OCI-LY1 (cell line): ENCODE results near the gene NME5.
A peak's percentile ranks its signal among the peaks of the same experiment; 100 is the strongest.

Source experiments
- H2AFZ ChIP-seq: fragments of 200-600 bp; sonication (generic), shearing (Covaris generic); 2 replicates; pipeline ENCODE4 v1.6.0; 2014; ENCODE audit warnings: antibody characterized with exemption, mild to moderate bottlenecking, low read length
- H3F3A ChIP-seq: fragments of 200-600 bp; sonication (generic), shearing (Covaris generic); 2 replicates; pipeline ENCODE4 v1.6.0; 2014; ENCODE audit warnings: mild to moderate bottlenecking, antibody characterized with exemption, low read length, moderate library complexity; ENCODE audit not compliant: insufficient read depth
- H3K27ac ChIP-seq: fragments of 200-600 bp; sonication (generic); 2 replicates; pipeline ENCODE4 v1.5.1; 2014; ENCODE audit warnings: low read length, mixed run types, mild to moderate bottlenecking, low read depth; ENCODE audit not compliant: poor library complexity, severe bottlenecking
- H3K27me3 ChIP-seq: fragments of 200-600 bp; sonication (generic); 2 replicates; pipeline ENCODE4 v1.6.0; 2014; ENCODE audit warnings: antibody characterized with exemption, mild to moderate bottlenecking, low read length, moderate library complexity; ENCODE audit not compliant: insufficient read depth
- H3K36me3 ChIP-seq: fragments of 200-600 bp; sonication (generic); 2 replicates; pipeline ENCODE4 v1.6.1; 2014; ENCODE audit warnings: mild to moderate bottlenecking, antibody characterized with exemption, low read length, moderate library complexity, mixed read lengths; ENCODE audit not compliant: insufficient read depth
- H3K4me1 ChIP-seq: fragments of 200-600 bp; sonication (generic); 2 replicates; pipeline ENCODE4 v1.5.1; 2014; ENCODE audit warnings: mild to moderate bottlenecking, low read length, moderate library complexity; ENCODE audit not compliant: insufficient read depth, severe bottlenecking
- H3K4me2 ChIP-seq: fragments of 200-600 bp; sonication (generic), shearing (Covaris generic); 2 replicates; pipeline ENCODE4 v1.6.1; 2014; ENCODE audit warnings: low read length
- H3K4me3 ChIP-seq: fragments of 200-600 bp; sonication (generic); 2 replicates; pipeline ENCODE4 v1.5.1; 2014; ENCODE audit warnings: low read length, low read depth, mild to moderate bottlenecking, mixed read lengths; ENCODE audit not compliant: poor library complexity, severe bottlenecking
- H3K79me2 ChIP-seq: fragments of 200-600 bp; shearing (Covaris generic); 2 replicates; pipeline ENCODE4 v1.6.1; 2016; ENCODE audit warnings: mixed run types, low read length, mixed read lengths; ENCODE audit not compliant: insufficient read depth
- H3K9ac ChIP-seq: fragments of 200-600 bp; sonication (generic), shearing (Covaris generic); 2 replicates; pipeline ENCODE4 v1.6.1; 2014; ENCODE audit warnings: mild to moderate bottlenecking, low read length, mixed read lengths
- H3K9me2 ChIP-seq: fragments of 200-600 bp; sonication (generic), shearing (Covaris generic); 2 replicates; pipeline ENCODE4 v1.6.1; 2014; ENCODE audit warnings: low read depth, mild to moderate bottlenecking, low read length, mixed read lengths
- H3K9me3 ChIP-seq: fragments of 200-600 bp; shearing (Covaris generic); 2 replicates; pipeline ENCODE4 v1.6.1; 2014; ENCODE audit warnings: low read length, mixed read lengths
- H4K20me1 ChIP-seq: fragments of 200-600 bp; sonication (generic), shearing (Covaris generic); 2 replicates; pipeline ENCODE4 v1.6.0; 2016; ENCODE audit warnings: mild to moderate bottlenecking, low read length; ENCODE audit not compliant: insufficient read depth
- EZH2 ChIP-seq: fragments of 200-600 bp; sonication (generic), shearing (Covaris generic); IDR thresholded peaks from 2 replicates; pipeline ENCODE4 v1.8.0; 2017; ENCODE audit warnings: borderline replicate concordance, mixed run types, mild to moderate bottlenecking, antibody characterized with exemption, low read length, moderate library complexity, mixed read lengths
- TF ChIP-seq, protein P1 (sequence below): fragments of 200-600 bp; sonication (generic), shearing (Covaris generic); IDR thresholded peaks from 2 replicates; pipeline ENCODE4 v1.5.1; 2017; ENCODE audit warnings: mild to moderate bottlenecking, antibody characterized with exemption, low read length, moderate library complexity, mixed read lengths

NME5 gene

GRCh38 chr5:138091685-138092084, 47.5 kb downstream of the NME5 start:
- H3K4me3 ChIP-seq: no peak overlapping the region

GRCh38 chr5:138083702-138084101, 55.5 kb downstream of the NME5 start, which contains the start of gene WNT8A:
WNT8A (plus strand) TSS chr5:138084033; CDS start chr5:138084128, 95 bp downstream.
- no peak within 1 kb of the TSS for H3K4me3 ChIP-seq
- H3K9me3 ChIP-seq: no peaks in the 10 kb centered on the region
- no peak within 1 kb of the TSS for H3K4me2 ChIP-seq
- H3K9ac ChIP-seq: no peak within 1 kb of the TSS
- TF ChIP-seq EZH2: no peak
- no peak within 1 kb of the TSS for H3K27ac ChIP-seq
- H2AFZ ChIP-seq: no peak within 1 kb of the TSS
- no peaks in the 10 kb centered on the region for H3K27me3 ChIP-seq
- no peaks in the 10 kb centered on the region for H3K79me2 ChIP-seq
- no peaks in the 10 kb centered on the region for H3K9me2 ChIP-seq
- H3F3A ChIP-seq: no peaks in the 10 kb centered on the region
- no peaks in the 10 kb centered on the region for H3K36me3 ChIP-seq
- H3K4me1 ChIP-seq: peaks cover 17% of the 10 kb centered on the region
- no peaks in the 10 kb centered on the region for H4K20me1 ChIP-seq

More at GRCh38 chr5:138091685-138092084, 47.5 kb downstream of the NME5 start:
- no peak overlapping the region for H3K27ac ChIP-seq
- no peaks in the 10 kb centered on the region for H3K9me3 ChIP-seq
- H3K9ac ChIP-seq: no peak overlapping the region
- H3K4me2 ChIP-seq: no peak overlapping the region
- no peaks in the 10 kb centered on the region for H3K79me2 ChIP-seq
- no peaks in the 10 kb centered on the region for H3F3A ChIP-seq
- H2AFZ ChIP-seq: no peak overlapping the region
- 0 out of 2 replicates have a peak, but pooled peaks cover 6% of the 10 kb centered on the region for H3K27me3 ChIP-seq
- H3K9me2 ChIP-seq: no peaks in the 10 kb centered on the region
- no peaks in the 10 kb centered on the region for H3K4me1 ChIP-seq
- H4K20me1 ChIP-seq: no peaks in the 10 kb centered on the region
- H3K36me3 ChIP-seq: no peaks in the 10 kb centered on the region
- TF ChIP-seq, protein P1, sequence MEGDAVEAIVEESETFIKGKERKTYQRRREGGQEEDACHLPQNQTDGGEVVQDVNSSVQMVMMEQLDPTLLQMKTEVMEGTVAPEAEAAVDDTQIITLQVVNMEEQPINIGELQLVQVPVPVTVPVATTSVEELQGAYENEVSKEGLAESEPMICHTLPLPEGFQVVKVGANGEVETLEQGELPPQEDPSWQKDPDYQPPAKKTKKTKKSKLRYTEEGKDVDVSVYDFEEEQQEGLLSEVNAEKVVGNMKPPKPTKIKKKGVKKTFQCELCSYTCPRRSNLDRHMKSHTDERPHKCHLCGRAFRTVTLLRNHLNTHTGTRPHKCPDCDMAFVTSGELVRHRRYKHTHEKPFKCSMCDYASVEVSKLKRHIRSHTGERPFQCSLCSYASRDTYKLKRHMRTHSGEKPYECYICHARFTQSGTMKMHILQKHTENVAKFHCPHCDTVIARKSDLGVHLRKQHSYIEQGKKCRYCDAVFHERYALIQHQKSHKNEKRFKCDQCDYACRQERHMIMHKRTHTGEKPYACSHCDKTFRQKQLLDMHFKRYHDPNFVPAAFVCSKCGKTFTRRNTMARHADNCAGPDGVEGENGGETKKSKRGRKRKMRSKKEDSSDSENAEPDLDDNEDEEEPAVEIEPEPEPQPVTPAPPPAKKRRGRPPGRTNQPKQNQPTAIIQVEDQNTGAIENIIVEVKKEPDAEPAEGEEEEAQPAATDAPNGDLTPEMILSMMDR: no peak
- TF ChIP-seq EZH2: no peak

DNA sequence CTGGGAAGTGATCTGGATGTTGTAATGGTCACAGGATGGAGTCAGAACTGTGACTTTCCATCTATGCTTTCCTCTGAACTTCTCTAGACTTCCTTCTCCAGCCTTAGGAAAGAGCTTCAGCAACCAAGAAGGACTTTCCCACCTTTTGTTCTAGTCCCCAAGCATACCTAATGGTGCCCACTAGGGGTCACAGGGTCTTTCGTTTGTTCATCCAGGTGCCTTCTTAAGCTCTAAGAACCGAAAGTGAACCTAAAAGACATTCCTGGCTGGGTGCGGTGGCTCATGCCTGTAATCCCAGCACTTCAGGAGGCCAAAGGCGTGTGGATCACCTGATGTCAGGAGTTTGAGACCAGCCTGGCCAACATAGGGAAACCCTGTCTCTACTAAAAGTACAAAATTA, 57.2 kb downstream of the NME5 start:
- Histone ChIP-seq H3F3A (no peaks in the 10 kb centered on the region), H3K9me2 (no peaks in the 10 kb centered on the region), H3K4me1 (peaks cover 17% of the 10 kb centered on the region), H3K9ac (no peak overlapping the region), H3K79me2 (no peaks in the 10 kb centered on the region), H3K27ac (no peak overlapping the region), H3K4me3 (no peak overlapping the region), H3K9me3 (no peaks in the 10 kb centered on the region), H4K20me1 (no peaks in the 10 kb centered on the region), H3K36me3 (no peaks in the 10 kb centered on the region), H2AFZ (no peak overlapping the region), H3K27me3 (no peaks in the 10 kb centered on the region), H3K4me2 (no peak overlapping the region)
- TF ChIP-seq, protein P1: peak; percentile 24; the same call in 1 of the 2 replicates
- no peak for TF ChIP-seq EZH2

DNA sequence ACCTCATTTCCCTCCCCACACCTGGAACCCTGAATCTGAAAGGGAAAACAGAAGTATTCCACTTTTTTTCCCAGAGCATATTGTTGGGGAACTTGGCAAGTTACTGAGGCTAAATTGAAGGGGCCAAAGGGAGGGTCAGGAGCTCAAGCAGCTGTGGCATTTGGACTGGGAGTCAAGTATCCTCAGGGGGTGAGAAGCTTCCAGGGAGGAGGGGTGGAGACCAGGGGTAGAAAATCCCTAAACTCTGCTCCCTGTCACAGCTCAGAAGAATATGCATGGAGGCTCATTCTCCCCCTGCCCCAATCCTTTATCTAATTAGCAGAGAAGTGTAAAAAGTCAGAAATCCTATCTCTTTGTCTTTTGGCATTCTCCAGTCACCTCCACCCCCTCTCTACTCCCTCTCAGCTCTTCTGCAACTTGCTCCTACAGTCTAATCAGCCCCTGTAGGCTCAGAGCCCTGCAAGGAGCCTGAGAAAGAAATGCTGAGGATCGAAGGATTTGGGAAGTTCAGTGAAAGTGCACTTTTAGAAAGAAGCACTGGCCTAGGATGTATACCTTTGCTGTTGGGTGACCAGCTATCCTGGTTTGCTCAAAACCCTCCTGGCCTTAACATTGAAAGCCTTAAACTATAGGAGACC, 61.1 kb downstream of the NME5 start:
- no peak overlapping the region for H3K9ac ChIP-seq
- no peak overlapping the region for H3K4me3 ChIP-seq
- TF ChIP-seq, protein P1: no peak
- TF ChIP-seq EZH2: no peak

More for the DNA sequence above, 61.1 kb downstream of the NME5 start:
- no peak overlapping the region for H3K4me2 ChIP-seq
- no peaks in the 10 kb centered on the region for H3K9me2 ChIP-seq
- no peaks in the 10 kb centered on the region for H3K9me3 ChIP-seq
- H3F3A ChIP-seq: no peaks in the 10 kb centered on the region
- H4K20me1 ChIP-seq: no peaks in the 10 kb centered on the region
- no peaks in the 10 kb centered on the region for H3K79me2 ChIP-seq
- no peaks in the 10 kb centered on the region for H3K36me3 ChIP-seq
- no peak overlapping the region for H3K27ac ChIP-seq
- no peak overlapping the region for H2AFZ ChIP-seq
- peaks cover 17% of the 10 kb centered on the region for H3K4me1 ChIP-seq
- H3K27me3 ChIP-seq: no peaks in the 10 kb centered on the region; the same call in 1 of the 2 replicates
